HepG2 (cell line): ENCODE results near the gene RAPGEFL1. TPM values are rescaled to one million over a fixed set of nuclear protein-coding genes. Genes with fewer than 3 reads are reported as not detected.

Experiments used
- CBX1 ChIP-seq: IDR thresholded peaks from one replicate; pipeline ENCODE4 v1.6.1; 2016; ENCODE audit warnings: antibody characterized with exemption, low read depth
- FOSL2 ChIP-seq: sonication (generic); formaldehyde crosslinking; IDR thresholded peaks from 2 replicates; pipeline ENCODE4 v1.4.0; 2020; ENCODE audit warnings: missing genetic modification reagents
- GABPA ChIP-seq, 2 experiments: IDR thresholded peaks; 2 replicates each; pipeline ENCODE4 v1.6.1; 2011 to 2016; ENCODE audit warnings: low read depth in 2 of 2, low read length in 1 of 2, missing biosample characterization in 1 of 2, missing genetic modification characterization in 1 of 2
- HNRNPLL ChIP-seq: fragments of 200-400 bp; formaldehyde crosslinking; IDR thresholded peaks from 2 replicates; pipeline ENCODE4 v1.6.1; 2017; ENCODE audit warnings: mild to moderate bottlenecking, low read depth, low read length; ENCODE audit not compliant: poor library complexity, severe bottlenecking
- HOXA9 ChIP-seq: sonication (generic); formaldehyde crosslinking; IDR thresholded peaks from 2 replicates; pipeline ENCODE4 v1.8.1; 2022; ENCODE audit warnings: missing genetic modification reagents, mild to moderate bottlenecking, moderate library complexity, borderline replicate concordance
- KLF6 ChIP-seq: IDR thresholded peaks from 2 replicates; pipeline ENCODE4 v1.8.0; 2016; ENCODE audit warnings: missing biosample characterization, missing genetic modification reagents
- MEIS2 ChIP-seq: sonication (generic); formaldehyde crosslinking; IDR thresholded peaks from 2 replicates; pipeline ENCODE4 v1.9.0; 2021; ENCODE audit warnings: mild to moderate bottlenecking, missing genetic modification reagents
- MLLT10 ChIP-seq: sonication (generic); formaldehyde crosslinking; IDR thresholded peaks from 2 replicates; pipeline ENCODE4 v1.4.0; 2020; ENCODE audit warnings: missing genetic modification reagents
- NKX3-1 ChIP-seq: sonication (generic); formaldehyde crosslinking; IDR thresholded peaks from 2 replicates; pipeline ENCODE4 v1.5.0; 2020; ENCODE audit warnings: missing genetic modification reagents
- NONO ChIP-seq, 2 experiments: fragments of 450-650 bp in 1 of 2; sonication (generic) in 1 of 2; formaldehyde crosslinking in 1 of 2; IDR thresholded peaks in 1 of 2; conservative IDR thresholded peaks in 1 of 2; 2 replicates each; pipeline versions ENCODE4 v1.6.1 to v1.8.0; 2017 to 2022; ENCODE audit warnings: mild to moderate bottlenecking in 1 of 2, missing genetic modification reagents in 1 of 2, moderate library complexity in 1 of 2
- POGK ChIP-seq: sonication (generic); formaldehyde crosslinking; conservative IDR thresholded peaks from 2 replicates; pipeline ENCODE4 v1.8.0; 2022; ENCODE audit warnings: mild to moderate bottlenecking, moderate library complexity, missing genetic modification reagents
- SKIL ChIP-seq: sonication (generic); formaldehyde crosslinking; IDR thresholded peaks from 2 replicates; pipeline ENCODE4 v1.8.0; 2022; ENCODE audit warnings: missing genetic modification reagents, mild to moderate bottlenecking, moderate library complexity, borderline replicate concordance
- SMAD9 ChIP-seq: sonication (generic); formaldehyde crosslinking; IDR thresholded peaks from 2 replicates; pipeline ENCODE4 v1.5.1; 2020; ENCODE audit warnings: mild to moderate bottlenecking, missing genetic modification reagents
- SOX6 ChIP-seq, 2 experiments: fragments of 450-650 bp in 1 of 2; sonication (generic) in 1 of 2; formaldehyde crosslinking in 1 of 2; IDR thresholded peaks; 2 replicates each; pipeline versions ENCODE4 v1.4.0 to v1.6.1; 2017 to 2020; ENCODE audit warnings: antibody characterized with exemption in 1 of 2, mild to moderate bottlenecking in 1 of 2, missing genetic modification reagents in 1 of 2
- STAG1 ChIP-seq: sonication (generic); formaldehyde crosslinking; IDR thresholded peaks from 2 replicates; pipeline ENCODE4 v1.4.0; 2020; ENCODE audit warnings: missing genetic modification reagents
- YEATS4 ChIP-seq: sonication (generic); formaldehyde crosslinking; IDR thresholded peaks from 2 replicates; pipeline ENCODE4 v1.4.0; 2020; ENCODE audit warnings: missing genetic modification reagents, borderline replicate concordance
- ZFP36L1 ChIP-seq: sonication (generic); formaldehyde crosslinking; IDR thresholded peaks from 2 replicates; pipeline ENCODE4 v1.8.0; 2022; ENCODE audit warnings: mild to moderate bottlenecking, missing genetic modification reagents, moderate library complexity
- ZNF251 ChIP-seq: sonication (generic); formaldehyde crosslinking; IDR thresholded peaks from 2 replicates; pipeline ENCODE4 v1.9.0; 2021; ENCODE audit warnings: mild to moderate bottlenecking, missing genetic modification reagents
- ZNF335 ChIP-seq: sonication (generic); formaldehyde crosslinking; IDR thresholded peaks from 2 replicates; pipeline ENCODE4 v1.4.0; 2020; ENCODE audit warnings: missing genetic modification reagents
- ZNF432 ChIP-seq: sonication (generic); formaldehyde crosslinking; IDR thresholded peaks from 2 replicates; pipeline ENCODE4 v1.5.0; 2020; ENCODE audit warnings: missing genetic modification reagents, mild to moderate bottlenecking, borderline replicate concordance
- ZNF776 ChIP-seq: sonication (generic); formaldehyde crosslinking; IDR thresholded peaks from 2 replicates; pipeline ENCODE4 v1.4.0; 2020; ENCODE audit warnings: mild to moderate bottlenecking, missing genetic modification reagents
- ZNF883 ChIP-seq: sonication (generic); formaldehyde crosslinking; IDR thresholded peaks from 2 replicates; pipeline ENCODE4 v1.5.1; 2020; ENCODE audit warnings: mild to moderate bottlenecking, missing genetic modification reagents; ENCODE audit errors: not compliant biosample characterization
- polyA plus RNA-seq, 8 experiments: library from polyadenylated mRNA; depleted of rRNA in 3 of 8; stranded (reverse) in 7 of 8; unstranded in 1 of 8; fragments of >200 nt; fragmentation: Illumina TruSeq in 4 of 8; extraction: Trizol in 4 of 8; gene quantifications; 2 replicates each; pipeline versions ENCODE4 v1.2.1 to v1.2.3, GENCODE V29; 2011 to 2016; ENCODE audit warnings: low read depth in 4 of 8, missing spikeins in 1 of 8, mixed read lengths in 1 of 8; ENCODE audit not compliant: insufficient read depth in 1 of 8
- total RNA-seq, 5 experiments: library from RNA; depleted of rRNA; stranded (reverse); fragments of >200 nt; fragmentation: Illumina TruSeq; extraction: Trizol; gene quantifications; 2 replicates each; pipeline ENCODE4 v1.2.3, GENCODE V29; 2016; ENCODE audit warnings: low read depth in 1 of 5
- TF ChIP-seq, protein P1 (sequence below): sonication (generic); formaldehyde crosslinking; IDR thresholded peaks from 2 replicates; pipeline ENCODE4 v1.4.0; 2020; ENCODE audit warnings: missing genetic modification reagents

Gene RAPGEFL1
- total and polyA plus RNA-seq, 2 of the 13 experiments (the other 11 are each of a cell fraction or from before 2014, with no cell fraction given), result 4.5 to 7.8 TPM

DNA sequence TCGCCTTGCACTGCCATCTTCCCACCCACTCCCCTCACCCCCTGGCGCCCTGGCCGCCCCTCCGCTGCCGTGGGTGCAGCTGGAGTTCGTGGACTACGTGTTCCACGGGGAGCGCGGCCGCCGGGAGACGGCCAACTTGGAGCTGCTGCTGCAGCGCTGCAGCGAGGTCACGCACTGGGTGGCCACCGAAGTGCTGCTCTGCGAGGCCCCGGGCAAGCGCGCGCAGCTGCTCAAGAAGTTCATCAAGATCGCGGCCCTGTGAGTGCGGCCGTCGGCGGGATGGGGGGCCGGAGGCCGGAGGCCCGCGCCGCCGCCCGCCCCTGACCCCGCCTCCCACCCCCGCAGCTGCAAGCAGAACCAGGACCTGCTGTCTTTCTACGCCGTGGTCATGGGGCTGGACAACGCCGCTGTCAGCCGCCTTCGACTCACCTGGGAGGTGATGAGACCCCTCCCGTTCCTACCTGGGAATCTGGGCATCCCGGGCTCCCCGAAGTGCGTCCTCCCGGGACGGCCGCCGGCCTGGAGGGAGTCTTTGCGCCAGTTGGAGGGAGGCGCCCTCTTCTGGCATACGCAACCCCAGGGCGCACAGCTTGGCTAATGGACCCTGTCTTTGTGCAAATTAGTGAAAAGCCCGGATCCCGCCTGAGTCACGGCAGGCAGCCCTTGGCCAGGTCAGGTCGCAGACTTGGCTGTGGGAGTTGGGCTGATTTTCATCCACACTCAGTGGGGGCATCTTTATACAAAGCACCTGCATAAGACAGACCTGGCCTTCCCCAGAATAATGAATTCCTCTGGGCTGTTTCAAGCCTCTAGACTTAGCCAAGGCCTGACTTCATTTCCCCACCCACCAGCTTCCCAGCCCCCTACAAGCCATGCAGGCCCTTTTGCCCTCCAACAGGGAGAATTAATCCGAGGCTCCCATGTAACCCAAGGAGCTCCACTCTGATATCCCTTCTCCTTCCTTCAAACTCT is 14.3 kb downstream of the RAPGEFL1 start (continued):
- TF ChIP-seq MEIS2 (CRISPR knock-in tag) (no peak), SMAD9 (CRISPR knock-in tag) (no peak), HNRNPLL (peak; percentile 92), ZNF776 (CRISPR knock-in tag) (peak; percentile 63), NKX3-1 (CRISPR knock-in tag) (no peak), SKIL (CRISPR knock-in tag) (no peak), ZNF335 (CRISPR knock-in tag) (no peak), STAG1 (CRISPR knock-in tag) (peak; percentile 71), NONO (IDR thresholded peaks at IDR 0.05) (no peak), NONO (CRISPR knock-in tag; conservative IDR thresholded peaks at IDR 0.05) (peak; percentile 55; the same call in 1 of the 2 replicates), ZNF883 (CRISPR knock-in tag) (no peak), KLF6 (CRISPR knock-in tag) (no peak), ZNF432 (CRISPR knock-in tag) (no peak), FOSL2 (CRISPR knock-in tag) (0 out of 2 replicates have a peak, but pooled peaks have one; percentile 31), CBX1 (no peak), ZFP36L1 (CRISPR knock-in tag) (no peak), HOXA9 (CRISPR knock-in tag) (no peak), GABPA (IDR thresholded peaks at IDR 0.05; ENCODE audit: low read depth, low read length) (no peak), GABPA (CRISPR knock-in tag; IDR thresholded peaks at IDR 0.05; ENCODE audit: low read depth) (no peak), MLLT10 (CRISPR knock-in tag) (no peak), ZNF251 (CRISPR knock-in tag) (no peak), YEATS4 (CRISPR knock-in tag) (no peak; the same call in 1 of the 2 replicates), SOX6 (IDR thresholded peaks at IDR 0.05) (no peak), SOX6 (CRISPR knock-in tag; IDR thresholded peaks at IDR 0.05) (peak; percentile 21; the same call in 1 of the 2 replicates), POGK (peak; percentile 35; the same call in 1 of the 2 replicates)
- TF ChIP-seq, protein P1, sequence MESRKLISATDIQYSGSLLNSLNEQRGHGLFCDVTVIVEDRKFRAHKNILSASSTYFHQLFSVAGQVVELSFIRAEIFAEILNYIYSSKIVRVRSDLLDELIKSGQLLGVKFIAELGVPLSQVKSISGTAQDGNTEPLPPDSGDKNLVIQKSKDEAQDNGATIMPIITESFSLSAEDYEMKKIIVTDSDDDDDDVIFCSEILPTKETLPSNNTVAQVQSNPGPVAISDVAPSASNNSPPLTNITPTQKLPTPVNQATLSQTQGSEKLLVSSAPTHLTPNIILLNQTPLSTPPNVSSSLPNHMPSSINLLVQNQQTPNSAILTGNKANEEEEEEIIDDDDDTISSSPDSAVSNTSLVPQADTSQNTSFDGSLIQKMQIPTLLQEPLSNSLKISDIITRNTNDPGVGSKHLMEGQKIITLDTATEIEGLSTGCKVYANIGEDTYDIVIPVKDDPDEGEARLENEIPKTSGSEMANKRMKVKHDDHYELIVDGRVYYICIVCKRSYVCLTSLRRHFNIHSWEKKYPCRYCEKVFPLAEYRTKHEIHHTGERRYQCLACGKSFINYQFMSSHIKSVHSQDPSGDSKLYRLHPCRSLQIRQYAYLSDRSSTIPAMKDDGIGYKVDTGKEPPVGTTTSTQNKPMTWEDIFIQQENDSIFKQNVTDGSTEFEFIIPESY (CRISPR knock-in tag), result peak; percentile 78
